WI38 (cell line): ENCODE measurements around the gene PRDM11.

Experiments
- H3K4me3 ChIP-seq: 2 replicates; pipeline ENCODE4 v1.5.1; 2011; ENCODE audit warnings: low read depth, mild to moderate bottlenecking, control low read depth, low read length
- CTCF ChIP-seq: IDR thresholded peaks from 2 replicates; pipeline ENCODE4 v1.5.1; 2012; ENCODE audit warnings: low read depth, mild to moderate bottlenecking, control low read depth, low read length

Gene PRDM11

GRCh38 chr11:45274206-45274605, 127.8 kb downstream of the PRDM11 start:
- TF ChIP-seq CTCF: no peak
- no peak overlapping the region for H3K4me3 ChIP-seq

- H3K4me3 ChIP-seq: no peak overlapping the region
- no peak for TF ChIP-seq CTCF
These were observed 129.4 kb downstream of the PRDM11 start for GRCh38 chr11:45275828-45276227.

- TF ChIP-seq CTCF: no peak
These were observed 132.3 kb downstream of the PRDM11 start for GRCh38 chr11:45278714-45279113.

GRCh38 chr11:45279645-45280044, 133.2 kb downstream of the PRDM11 start:
- no peak for TF ChIP-seq CTCF
- H3K4me3 ChIP-seq: no peak overlapping the region

More at GRCh38 chr11:45278714-45279113, 132.3 kb downstream of the PRDM11 start:
- no peak overlapping the region for H3K4me3 ChIP-seq

- no peak for TF ChIP-seq CTCF
- no peak overlapping the region for H3K4me3 ChIP-seq
These were observed 134.0 kb downstream of the PRDM11 start for GRCh38 chr11:45280449-45280848.

- no peak overlapping the region for H3K4me3 ChIP-seq
- no peak for TF ChIP-seq CTCF
These were observed 135.6 kb downstream of the PRDM11 start for GRCh38 chr11:45282081-45282480.
